IMR-90 (cell line): Measurements from ENCODE around the gene FBXW8.

ENCODE experiments used
- CEBPB ChIP-seq: IDR thresholded peaks from 2 replicates; pipeline ENCODE4 v1.6.1; 2012; ENCODE audit warnings: low read depth, low read length, improper control_type of control experiment
- CHD1 ChIP-seq: IDR thresholded peaks from 2 replicates; pipeline ENCODE4 v1.6.1; 2012; ENCODE audit warnings: low read depth, low read length, improper control_type of control experiment
- FOS ChIP-seq: fragments of 150-350 bp; IDR thresholded peaks from 2 replicates; pipeline ENCODE4 v1.6.1; 2016; ENCODE audit warnings: low read depth, low read length
- MAFK ChIP-seq: IDR thresholded peaks from 2 replicates; pipeline ENCODE4 v1.6.1; 2012; ENCODE audit warnings: low read depth, low read length, improper control_type of control experiment
- MAZ ChIP-seq: IDR thresholded peaks from 2 replicates; pipeline ENCODE4 v1.6.1; 2012; ENCODE audit warnings: low read depth, mild to moderate bottlenecking, low read length, improper control_type of control experiment, moderate library complexity, borderline replicate concordance
- MXI1 ChIP-seq: IDR thresholded peaks from 2 replicates; pipeline ENCODE4 v1.6.1; 2012; ENCODE audit warnings: low read depth, mild to moderate bottlenecking, low read length, moderate library complexity, borderline replicate concordance
- NFE2L2 ChIP-seq: fragments of 150-350 bp; IDR thresholded peaks from 2 replicates; pipeline ENCODE4 v1.6.1; 2016; ENCODE audit warnings: low read depth, mild to moderate bottlenecking, low read length
- POLR2A ChIP-seq: IDR thresholded peaks from 2 replicates; pipeline ENCODE4 v1.6.1; 2012; ENCODE audit warnings: mild to moderate bottlenecking, low read depth, low read length
- RAD21 ChIP-seq: IDR thresholded peaks from 2 replicates; pipeline ENCODE4 v1.6.1; 2012; ENCODE audit warnings: low read length, improper control_type of control experiment
- RCOR1 ChIP-seq: IDR thresholded peaks from 2 replicates; pipeline ENCODE4 v1.6.1; 2012; ENCODE audit warnings: mild to moderate bottlenecking, low read length, improper control_type of control experiment; ENCODE audit not compliant: insufficient replicate concordance
- RFX5 ChIP-seq: IDR thresholded peaks from 2 replicates; pipeline ENCODE4 v1.8.0; 2012; ENCODE audit warnings: low read depth, mild to moderate bottlenecking, low read length, moderate library complexity
- TF ChIP-seq, protein P1 (sequence below): conservative IDR thresholded peaks from 2 replicates; pipeline ENCODE4 v1.5.1; 2012; ENCODE audit warnings: mild to moderate bottlenecking, low read depth, low read length, improper control_type of control experiment
- TF ChIP-seq, protein P2 (sequence below): fragments of 150-350 bp; IDR thresholded peaks from 2 replicates; pipeline ENCODE4 v1.6.1; 2016; ENCODE audit warnings: low read depth, mild to moderate bottlenecking, low read length, moderate library complexity, borderline replicate concordance
- TF ChIP-seq, protein P3 (sequence below): fragments of 150-350 bp; IDR thresholded peaks from 2 replicates; pipeline ENCODE4 v1.6.1; 2017; ENCODE audit warnings: mild to moderate bottlenecking, antibody characterized with exemption, low read length, low read depth

GRCh38 chr12:117048585-117048904 is 137.8 kb downstream of the FBXW8 start:
- TF ChIP-seq, protein P1, sequence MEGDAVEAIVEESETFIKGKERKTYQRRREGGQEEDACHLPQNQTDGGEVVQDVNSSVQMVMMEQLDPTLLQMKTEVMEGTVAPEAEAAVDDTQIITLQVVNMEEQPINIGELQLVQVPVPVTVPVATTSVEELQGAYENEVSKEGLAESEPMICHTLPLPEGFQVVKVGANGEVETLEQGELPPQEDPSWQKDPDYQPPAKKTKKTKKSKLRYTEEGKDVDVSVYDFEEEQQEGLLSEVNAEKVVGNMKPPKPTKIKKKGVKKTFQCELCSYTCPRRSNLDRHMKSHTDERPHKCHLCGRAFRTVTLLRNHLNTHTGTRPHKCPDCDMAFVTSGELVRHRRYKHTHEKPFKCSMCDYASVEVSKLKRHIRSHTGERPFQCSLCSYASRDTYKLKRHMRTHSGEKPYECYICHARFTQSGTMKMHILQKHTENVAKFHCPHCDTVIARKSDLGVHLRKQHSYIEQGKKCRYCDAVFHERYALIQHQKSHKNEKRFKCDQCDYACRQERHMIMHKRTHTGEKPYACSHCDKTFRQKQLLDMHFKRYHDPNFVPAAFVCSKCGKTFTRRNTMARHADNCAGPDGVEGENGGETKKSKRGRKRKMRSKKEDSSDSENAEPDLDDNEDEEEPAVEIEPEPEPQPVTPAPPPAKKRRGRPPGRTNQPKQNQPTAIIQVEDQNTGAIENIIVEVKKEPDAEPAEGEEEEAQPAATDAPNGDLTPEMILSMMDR, result no peak
- no peak for TF ChIP-seq POLR2A
- no peak for TF ChIP-seq RFX5
- TF ChIP-seq NFE2L2, result no peak
- TF ChIP-seq CHD1, result no peak
- TF ChIP-seq, protein P2, sequence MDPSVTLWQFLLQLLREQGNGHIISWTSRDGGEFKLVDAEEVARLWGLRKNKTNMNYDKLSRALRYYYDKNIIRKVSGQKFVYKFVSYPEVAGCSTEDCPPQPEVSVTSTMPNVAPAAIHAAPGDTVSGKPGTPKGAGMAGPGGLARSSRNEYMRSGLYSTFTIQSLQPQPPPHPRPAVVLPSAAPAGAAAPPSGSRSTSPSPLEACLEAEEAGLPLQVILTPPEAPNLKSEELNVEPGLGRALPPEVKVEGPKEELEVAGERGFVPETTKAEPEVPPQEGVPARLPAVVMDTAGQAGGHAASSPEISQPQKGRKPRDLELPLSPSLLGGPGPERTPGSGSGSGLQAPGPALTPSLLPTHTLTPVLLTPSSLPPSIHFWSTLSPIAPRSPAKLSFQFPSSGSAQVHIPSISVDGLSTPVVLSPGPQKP, result no peak
- no peak for TF ChIP-seq MAFK
- TF ChIP-seq RAD21, result no peak
- no peak for TF ChIP-seq CEBPB
- TF ChIP-seq, protein P3, sequence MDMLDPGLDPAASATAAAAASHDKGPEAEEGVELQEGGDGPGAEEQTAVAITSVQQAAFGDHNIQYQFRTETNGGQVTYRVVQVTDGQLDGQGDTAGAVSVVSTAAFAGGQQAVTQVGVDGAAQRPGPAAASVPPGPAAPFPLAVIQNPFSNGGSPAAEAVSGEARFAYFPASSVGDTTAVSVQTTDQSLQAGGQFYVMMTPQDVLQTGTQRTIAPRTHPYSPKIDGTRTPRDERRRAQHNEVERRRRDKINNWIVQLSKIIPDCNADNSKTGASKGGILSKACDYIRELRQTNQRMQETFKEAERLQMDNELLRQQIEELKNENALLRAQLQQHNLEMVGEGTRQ, result no peak
- TF ChIP-seq MAZ, result no peak
- TF ChIP-seq RCOR1, result no peak
- no peak for TF ChIP-seq FOS
- TF ChIP-seq MXI1, result no peak
